Fibroblast of lung (primary cell): Measurements from ENCODE around the gene SLC39A12.

Source experiments
- CTCF ChIP-seq, 2 donors: IDR thresholded peaks in 1 of 2; conservative IDR thresholded peaks in 1 of 2; 1 replicate in 1 of 2; 2 replicates in 1 of 2; pipeline ENCODE4 v1.5.1; 2011 to 2012; ENCODE audit warnings: low read length in 2 of 2, control low read depth in 1 of 2, inconsistent platforms in 1 of 2, low read depth in 1 of 2, mild to moderate bottlenecking in 1 of 2
- EZH2 ChIP-seq: IDR thresholded peaks from 2 replicates; pipeline ENCODE4 v1.5.1; 2012; ENCODE audit warnings: low read length, control low read depth, mild to moderate bottlenecking; ENCODE audit errors: missing control alignments

- TF ChIP-seq CTCF (conservative IDR thresholded peaks at IDR 0.05 in 1 of 2, IDR thresholded peaks at IDR 0.05 in 1 of 2; ENCODE audit: low read depth in 1 of 2, low read length in 2 of 2) = peak; percentile 66 to 71
- TF ChIP-seq EZH2 = no peak
Observed at GRCh38 chr10:17910125-17910789, 41.5 kb upstream of the SLC39A12 start.
